Skeletal muscle satellite cell (primary cell): Measurements from ENCODE around the gene RAD51B.

ENCODE experiments used
- H3K27me3 ChIP-seq: 2 replicates; pipeline ENCODE4 v1.7.0; 2013; ENCODE audit warnings: low read length; ENCODE audit not compliant: control insufficient read depth, insufficient read depth
- H3K36me3 ChIP-seq: 2 replicates; pipeline ENCODE4 v1.7.0; 2013; ENCODE audit warnings: mild to moderate bottlenecking, control low read depth, low read length; ENCODE audit not compliant: insufficient read depth
- H3K4me1 ChIP-seq: 2 replicates; pipeline ENCODE4 v1.7.0; 2013; ENCODE audit warnings: low read length; ENCODE audit not compliant: control insufficient read depth, insufficient read depth
- H3K4me2 ChIP-seq: 2 replicates; pipeline ENCODE4 v1.7.0; 2013; ENCODE audit warnings: mild to moderate bottlenecking, low read length
- H3K4me3 ChIP-seq: 2 replicates; pipeline ENCODE4 v1.7.0; 2013; ENCODE audit warnings: low read length
- H3K9ac ChIP-seq: 2 replicates; pipeline ENCODE4 v1.7.0; 2013; ENCODE audit warnings: mild to moderate bottlenecking, low read depth, low read length, moderate library complexity
- H3K9me3 ChIP-seq: replicated peaks from 2 replicates; pipeline ENCODE4 v1.7.0; 2013; ENCODE audit warnings: mild to moderate bottlenecking, control low read depth, low read length

Gene RAD51B

DNA sequence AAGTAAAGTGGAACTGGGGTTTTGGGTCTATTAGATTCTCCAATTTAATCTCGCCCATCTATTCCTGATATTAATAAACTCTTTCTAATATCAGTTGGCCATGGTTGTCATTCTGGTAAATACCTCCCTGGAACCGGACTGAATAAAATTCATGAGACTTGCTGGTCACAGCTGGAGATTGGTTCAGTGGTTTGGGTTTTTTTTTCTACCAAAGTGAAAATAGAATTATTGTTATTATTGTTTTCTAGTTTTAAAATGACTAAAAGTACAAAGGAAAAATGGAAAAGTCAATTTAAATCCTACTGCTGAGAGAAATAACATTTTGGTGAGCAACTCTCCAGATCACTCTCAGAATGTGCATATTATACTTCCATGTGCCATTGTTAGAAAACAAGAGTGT, 535.8 kb downstream of the RAD51B start:
- Histone ChIP-seq H3K9ac (no peak overlapping the region), H3K36me3 (no peaks in the 10 kb centered on the region), H3K4me3 (no peak overlapping the region), H3K27me3 (no peaks in the 10 kb centered on the region), H3K9me3 (no peaks in the 10 kb centered on the region), H3K4me1 (peaks cover 13% of the 10 kb centered on the region), H3K4me2 (no peak overlapping the region)

DNA sequence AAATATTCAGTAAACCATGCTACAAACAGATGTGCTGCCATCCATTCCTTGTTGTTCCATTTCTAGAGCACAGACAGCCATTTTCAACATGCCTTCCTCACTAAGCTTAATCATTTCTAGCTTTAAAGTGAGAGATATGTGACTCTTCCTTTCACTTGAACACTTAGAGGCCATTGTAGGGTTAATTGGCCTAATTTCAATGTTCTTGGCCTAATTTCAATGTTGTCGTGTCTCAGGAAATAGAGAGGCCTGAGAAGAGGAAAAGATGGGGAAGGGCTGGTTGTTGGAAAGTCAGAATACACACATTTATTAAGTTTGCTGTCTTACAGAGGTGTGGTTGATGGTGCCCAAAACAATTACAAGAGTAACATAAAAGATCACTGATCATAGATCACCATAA, 538.2 kb downstream of the RAD51B start:
- H3K4me1 ChIP-seq = peaks cover 25% of the 10 kb centered on the region
- no peak overlapping the region for H3K4me3 ChIP-seq
- no peaks in the 10 kb centered on the region for H3K36me3 ChIP-seq
- no peaks in the 10 kb centered on the region for H3K27me3 ChIP-seq
- H3K9ac ChIP-seq = no peak overlapping the region
- no peak overlapping the region for H3K4me2 ChIP-seq
- H3K9me3 ChIP-seq = no peaks in the 10 kb centered on the region

DNA sequence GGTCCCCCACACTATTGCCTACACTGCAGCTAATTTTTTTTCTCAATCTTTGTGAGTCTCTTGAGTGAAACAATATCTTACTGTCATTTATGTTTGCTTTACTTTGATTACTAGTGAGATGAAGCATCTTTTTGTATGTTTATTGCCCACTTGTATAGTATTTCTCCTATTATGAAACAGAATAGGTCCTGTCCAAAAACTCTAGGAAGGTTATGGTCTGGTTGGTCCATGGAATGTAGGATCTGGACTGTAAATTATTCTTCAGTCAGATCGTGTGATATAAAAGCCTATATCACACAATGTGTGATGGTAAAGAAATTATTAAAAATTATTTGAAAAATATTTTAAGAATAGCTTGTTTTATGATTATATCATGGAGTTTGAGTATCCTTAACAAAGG, 538.9 kb downstream of the RAD51B start:
- no peaks in the 10 kb centered on the region for H3K36me3 ChIP-seq
- no peak overlapping the region for H3K9ac ChIP-seq
- H3K4me3 ChIP-seq = no peak overlapping the region
- no peaks in the 10 kb centered on the region for H3K9me3 ChIP-seq
- no peaks in the 10 kb centered on the region for H3K27me3 ChIP-seq
- peaks cover 25% of the 10 kb centered on the region for H3K4me1 ChIP-seq
- no peak overlapping the region for H3K4me2 ChIP-seq

DNA sequence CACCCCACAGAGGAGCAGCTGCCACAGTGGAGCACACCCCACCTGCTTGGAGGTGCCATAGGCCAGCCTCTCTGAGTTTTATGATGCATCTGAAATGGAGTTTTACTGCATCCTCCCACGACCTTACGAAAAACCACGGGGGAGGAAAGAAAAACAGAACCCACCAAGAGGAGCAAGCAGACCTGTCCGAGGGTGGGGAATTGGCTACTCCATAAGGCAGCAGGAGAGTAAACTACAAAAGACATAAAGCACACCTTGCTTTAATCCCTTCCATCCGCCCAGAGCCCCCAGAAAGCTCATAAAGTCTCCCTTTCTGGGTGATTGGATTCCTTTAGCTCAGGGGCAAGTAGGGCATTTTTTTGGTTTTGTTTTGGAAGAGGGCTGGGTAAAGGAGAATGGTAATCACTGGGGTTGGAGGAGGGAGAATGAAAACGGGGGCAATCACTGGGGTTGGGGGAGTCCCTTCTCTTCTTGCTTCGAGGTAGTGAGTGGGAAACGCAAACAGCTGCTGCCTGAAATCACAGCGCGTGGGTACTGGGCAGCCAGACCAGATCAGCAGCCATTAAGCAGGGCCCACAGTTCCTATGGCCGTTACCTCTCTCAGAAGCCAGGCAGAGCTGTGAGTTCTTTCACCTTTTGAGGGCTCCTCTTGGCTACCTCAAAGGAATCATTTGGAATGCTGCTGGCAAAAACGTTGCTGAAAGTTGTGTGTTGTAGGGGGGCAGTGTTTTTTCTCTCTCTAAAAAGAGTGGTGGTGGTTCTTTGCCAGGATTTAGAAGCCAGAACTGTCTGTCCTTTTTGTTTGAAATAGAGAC, 539.6 kb downstream of the RAD51B start:
- Histone ChIP-seq H3K9ac (no peak overlapping the region), H3K4me1 (peaks cover 25% of the 10 kb centered on the region), H3K4me3 (no peak overlapping the region)

DNA sequence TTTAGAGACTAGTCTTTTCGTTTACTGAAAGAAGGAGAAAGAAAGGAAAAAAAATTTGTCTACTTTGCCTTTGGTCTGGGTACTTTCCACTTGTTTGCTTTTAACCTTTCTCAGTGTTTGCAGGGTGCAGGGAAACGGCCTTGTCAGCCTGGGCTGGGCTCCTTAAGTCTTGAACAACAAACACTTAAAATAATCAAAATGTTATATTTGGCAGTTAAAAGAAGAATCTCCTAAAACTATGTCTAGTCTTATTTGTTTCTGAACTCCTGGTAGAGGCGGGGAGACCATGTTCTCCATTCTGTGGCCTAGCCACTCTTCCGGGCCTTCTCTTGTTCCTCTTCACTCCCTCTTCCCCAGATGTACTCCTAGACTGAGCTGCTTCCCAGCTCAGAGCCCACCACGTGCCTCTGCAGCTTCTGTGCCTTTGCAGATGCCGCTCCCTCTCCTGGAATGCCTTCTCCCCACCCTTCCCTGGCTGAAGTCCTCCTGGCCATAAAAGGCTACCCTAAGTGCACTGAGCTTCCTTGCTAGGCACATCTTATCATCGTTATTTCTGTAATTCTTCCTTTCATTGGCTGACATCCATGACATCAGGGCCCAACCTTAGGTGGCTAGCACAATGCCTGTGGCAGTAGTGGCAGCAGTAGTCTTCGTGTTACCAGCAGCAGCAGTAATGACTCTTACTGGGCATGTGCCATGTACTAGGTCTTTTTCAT, 540.4 kb downstream of the RAD51B start:
- Histone ChIP-seq H3K4me1 (peaks cover 31% of the 10 kb centered on the region), H3K9me3 (no peaks in the 10 kb centered on the region), H3K4me2 (no peak overlapping the region), H3K27me3 (no peaks in the 10 kb centered on the region), H3K36me3 (no peaks in the 10 kb centered on the region), H3K4me3 (no peak overlapping the region), H3K9ac (no peak overlapping the region)

More for the DNA sequence above, 539.6 kb downstream of the RAD51B start:
- H3K4me2 ChIP-seq = no peak overlapping the region
- H3K36me3 ChIP-seq = no peaks in the 10 kb centered on the region
- no peaks in the 10 kb centered on the region for H3K27me3 ChIP-seq
- H3K9me3 ChIP-seq = no peaks in the 10 kb centered on the region

DNA sequence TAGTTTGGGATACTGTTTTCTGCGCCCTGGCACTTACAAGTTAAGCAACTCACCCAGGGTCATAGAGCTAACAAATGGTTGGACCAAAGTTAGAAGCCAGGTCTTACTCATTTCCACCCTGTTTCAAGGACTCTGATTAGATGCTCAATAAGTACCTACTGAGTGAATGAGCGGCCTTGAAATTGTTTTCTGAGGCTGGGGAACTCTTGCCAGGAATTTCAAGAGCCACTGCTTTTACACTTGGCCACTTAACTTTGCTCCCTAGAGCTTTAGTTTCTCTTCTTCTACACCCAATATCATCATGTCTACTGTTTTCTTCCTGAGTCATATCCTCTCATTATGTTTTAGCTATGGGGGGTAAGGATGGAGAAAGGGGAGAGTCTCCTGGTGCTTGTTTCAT, 541.7 kb downstream of the RAD51B start:
- no peak overlapping the region for H3K4me3 ChIP-seq
- no peak overlapping the region for H3K4me2 ChIP-seq
- no peaks in the 10 kb centered on the region for H3K9me3 ChIP-seq
- no peaks in the 10 kb centered on the region for H3K36me3 ChIP-seq
- peaks cover 34% of the 10 kb centered on the region for H3K4me1 ChIP-seq
- H3K27me3 ChIP-seq = no peaks in the 10 kb centered on the region
- H3K9ac ChIP-seq = no peak overlapping the region

DNA sequence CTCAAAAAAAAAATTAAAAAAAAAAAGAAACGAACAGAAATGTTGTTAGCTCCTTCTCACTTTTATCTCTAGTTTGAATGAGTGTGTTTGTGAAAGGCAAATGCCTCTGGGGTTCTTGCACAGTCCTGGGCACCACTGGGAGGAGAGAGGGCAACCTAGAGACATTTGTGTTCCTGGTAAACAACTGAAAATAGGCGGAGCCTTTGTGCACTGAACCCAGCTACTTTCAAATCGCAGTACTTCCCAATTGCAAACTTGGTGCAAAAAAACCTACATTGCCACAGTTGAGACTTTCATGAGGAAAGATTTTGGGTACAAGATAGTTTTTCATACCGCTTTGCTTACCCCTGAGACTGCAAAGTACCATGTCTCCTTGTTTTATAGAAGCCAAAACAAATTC, 543.3 kb downstream of the RAD51B start:
- H3K4me3 ChIP-seq = no peak overlapping the region
- H3K9ac ChIP-seq = no peak overlapping the region
- H3K4me1 ChIP-seq = peaks cover 34% of the 10 kb centered on the region
- H3K4me2 ChIP-seq = no peak overlapping the region
- H3K9me3 ChIP-seq = no peaks in the 10 kb centered on the region
- no peaks in the 10 kb centered on the region for H3K36me3 ChIP-seq
- H3K27me3 ChIP-seq = no peaks in the 10 kb centered on the region

DNA sequence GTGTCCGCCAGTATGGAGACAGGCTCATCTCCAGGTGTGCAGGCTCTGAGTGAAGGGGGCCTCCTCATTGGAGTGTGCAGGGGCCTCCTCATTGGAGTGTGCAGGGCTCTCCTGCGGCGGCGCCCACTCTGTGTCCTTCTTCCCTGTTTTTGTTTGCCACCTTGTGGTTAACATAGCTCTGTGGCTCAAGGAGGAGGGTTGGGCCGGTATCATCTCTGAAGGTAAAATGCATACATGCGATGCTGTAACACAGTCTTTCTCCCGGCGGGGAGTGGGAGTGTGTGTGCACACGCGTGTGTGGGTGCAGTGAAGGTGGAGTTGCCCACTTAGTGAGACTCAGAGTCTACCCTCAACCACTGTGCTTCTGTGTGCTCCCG, 543.9 kb downstream of the RAD51B start:
- Histone ChIP-seq H3K36me3 (no peaks in the 10 kb centered on the region), H3K4me2 (no peak overlapping the region), H3K9ac (no peak overlapping the region), H3K4me1 (peaks cover 34% of the 10 kb centered on the region), H3K27me3 (no peaks in the 10 kb centered on the region), H3K4me3 (no peak overlapping the region), H3K9me3 (no peaks in the 10 kb centered on the region)

DNA sequence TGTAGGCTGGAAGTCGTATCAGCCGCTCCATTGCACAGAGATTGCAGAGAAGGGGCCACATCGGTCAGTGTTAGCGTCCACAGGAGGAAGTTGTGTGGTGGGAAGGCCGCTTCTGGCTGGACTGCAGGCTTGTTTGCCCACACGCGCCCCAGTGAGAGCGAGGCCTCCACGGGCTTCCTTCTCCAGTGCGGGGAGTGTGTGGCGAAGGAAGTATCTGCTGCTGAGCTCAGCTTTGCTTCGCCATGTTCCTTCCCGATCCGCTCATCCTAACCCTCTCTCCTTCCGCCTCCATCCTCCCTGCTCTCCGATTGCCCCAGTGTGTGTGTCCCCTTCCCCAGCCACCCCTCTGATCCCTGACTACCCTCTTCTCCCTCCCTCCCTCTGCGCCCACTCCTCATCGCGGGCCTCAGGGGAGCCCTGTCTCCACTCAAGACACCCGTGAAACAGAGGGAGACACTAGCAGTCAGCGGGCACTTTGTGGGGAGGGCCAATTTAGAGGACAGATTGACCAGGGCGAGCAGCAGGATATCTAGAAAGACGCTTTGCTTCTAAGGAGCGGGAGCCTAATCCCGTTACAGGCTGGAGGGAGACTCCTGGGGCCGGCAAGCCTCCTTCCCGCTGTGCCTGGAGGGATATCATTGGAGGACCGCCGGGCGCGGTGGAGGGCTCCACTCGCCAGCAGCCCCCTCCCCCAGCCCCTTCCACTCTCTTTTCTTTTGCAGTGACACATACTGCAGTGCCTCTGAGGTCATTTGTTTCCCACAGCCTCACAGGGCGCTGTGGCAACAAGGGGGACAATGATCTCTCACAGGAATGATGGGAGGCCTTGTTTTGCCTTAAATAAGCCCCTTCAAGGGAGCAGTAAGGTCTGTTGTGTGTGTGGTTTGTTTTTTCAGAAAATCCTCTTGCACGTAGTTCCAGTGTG, 544.5 kb downstream of the RAD51B start:
- H3K4me1 ChIP-seq = peaks cover 34% of the 10 kb centered on the region
- H3K4me3 ChIP-seq = no peak overlapping the region
- no peak overlapping the region for H3K9ac ChIP-seq
- H3K4me2 ChIP-seq = no peak overlapping the region
- no peaks in the 10 kb centered on the region for H3K9me3 ChIP-seq
- no peaks in the 10 kb centered on the region for H3K36me3 ChIP-seq
- no peaks in the 10 kb centered on the region for H3K27me3 ChIP-seq

DNA sequence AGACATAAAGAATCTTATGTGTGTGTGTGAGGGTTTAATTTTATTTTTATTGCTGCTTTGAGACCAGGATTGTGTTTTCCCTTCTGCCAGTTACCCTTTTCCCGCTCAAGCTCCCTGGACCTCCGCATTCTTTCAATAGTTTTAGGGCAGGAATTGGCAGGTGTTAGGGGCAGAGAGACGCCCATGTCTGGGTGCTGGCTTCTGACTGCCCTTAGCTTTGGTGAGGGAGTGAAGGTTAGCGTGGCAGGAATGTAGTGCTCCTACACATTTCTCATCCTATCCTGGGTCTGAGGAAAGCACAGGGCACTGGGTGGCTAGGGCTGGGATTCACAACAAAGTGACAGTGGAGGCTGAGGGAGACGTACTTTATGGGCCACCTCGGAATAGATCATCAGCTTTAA, 545.2 kb downstream of the RAD51B start:
- H3K9me3 ChIP-seq = no peaks in the 10 kb centered on the region
- peaks cover 27% of the 10 kb centered on the region for H3K4me1 ChIP-seq
- no peaks in the 10 kb centered on the region for H3K36me3 ChIP-seq
- H3K4me3 ChIP-seq = no peak overlapping the region
- H3K27me3 ChIP-seq = no peaks in the 10 kb centered on the region
- no peak overlapping the region for H3K9ac ChIP-seq
- no peak overlapping the region for H3K4me2 ChIP-seq

DNA sequence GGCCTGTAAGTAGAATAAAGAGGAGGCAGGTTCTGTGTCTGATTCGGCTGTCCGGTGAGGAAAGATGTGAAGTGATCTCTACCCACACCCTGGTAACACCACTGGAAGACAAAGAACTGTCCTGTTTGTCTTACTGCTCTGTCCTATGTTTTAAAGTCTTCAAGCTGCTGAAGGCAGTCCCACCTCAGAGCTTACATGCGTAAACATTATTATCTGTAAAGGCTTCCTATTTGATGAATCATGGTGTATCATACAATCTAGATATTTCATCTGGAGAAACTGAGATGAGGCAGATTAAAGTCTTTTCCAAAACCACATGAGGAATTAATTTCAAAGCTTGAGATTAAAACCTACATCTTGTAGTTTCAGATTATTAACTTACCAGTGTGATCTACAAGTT, 545.6 kb downstream of the RAD51B start:
- Histone ChIP-seq H3K36me3 (no peaks in the 10 kb centered on the region), H3K27me3 (no peaks in the 10 kb centered on the region), H3K4me2 (no peak overlapping the region), H3K4me1 (peaks cover 23% of the 10 kb centered on the region), H3K9ac (no peak overlapping the region), H3K9me3 (no peaks in the 10 kb centered on the region), H3K4me3 (no peak overlapping the region)
